ENCODE measurements around the gene TMEM213. TPM values are rescaled to one million over a fixed set of nuclear protein-coding genes. Genes with fewer than 3 reads are reported as not detected.

The TMEM213 gene
- total RNA-seq, 1 experiment from 2014 or later: 0.11 TPM

GRCh38 chr7:138753610-138754009, 44.2 kb upstream of the TMEM213 start:
- no peaks in the 10 kb centered on the region for H3K27me3 Mint-ChIP-seq (ENCODE audit: low read depth)
- no peak overlapping the region for H3K4me3 Mint-ChIP-seq
- H3K36me3 Mint-ChIP-seq: no peaks in the 10 kb centered on the region
- TF ChIP-seq JAZF1 (CRISPR knock-in tag; IDR thresholded peaks at IDR 0.05) (no peak), HMGXB4 (CRISPR knock-in tag; IDR thresholded peaks at IDR 0.05) (no peak), ZNF416 (CRISPR knock-in tag; IDR thresholded peaks at IDR 0.05) (no peak), EMX1 (CRISPR knock-in tag; IDR thresholded peaks at IDR 0.05) (no peak), E2F5 (CRISPR knock-in tag; IDR thresholded peaks at IDR 0.05) (no peak), ATF3 (CRISPR knock-in tag; conservative IDR thresholded peaks at IDR 0.05) (no peak), HMGA2 (CRISPR knock-in tag; IDR thresholded peaks at IDR 0.05) (no peak), CREB1 (CRISPR knock-in tag; IDR thresholded peaks at IDR 0.05) (no peak), NFYB (CRISPR knock-in tag; conservative IDR thresholded peaks at IDR 0.05; ENCODE audit: low read depth) (no peak), IRF2 (CRISPR knock-in tag; IDR thresholded peaks at IDR 0.05; ENCODE audit: borderline replicate concordance, low read depth) (no peak), RELA (CRISPR knock-in tag; IDR thresholded peaks at IDR 0.05; ENCODE audit: borderline replicate concordance) (no peak), ZNF317 (CRISPR knock-in tag; IDR thresholded peaks at IDR 0.05; ENCODE audit: borderline replicate concordance, low read depth) (no peak), KAT7 (CRISPR knock-in tag; IDR thresholded peaks at IDR 0.05; ENCODE audit: borderline replicate concordance) (no peak)
- ATAC-seq (no peak), DNase-seq (ENCODE audit: low spot score) (no peak)
- H3K27ac Mint-ChIP-seq: no peak overlapping the region
- ChIA-PET CTCF (interaction anchor here (1.9 kb wide), 1 partner anchor 15 kb away, joined by 5 read pairs; no protein-coding TSS in a partner anchor), POLR2A (no interaction called here)
- H3K4me1 Mint-ChIP-seq: peaks cover 46% of the 10 kb centered on the region
- H3K9me3 Mint-ChIP-seq: no peaks in the 10 kb centered on the region

GRCh38 chr7:138755331-138755747, 42.5 kb upstream of the TMEM213 start:
- Mint-ChIP-seq H3K4me1 (peaks cover 35% of the 10 kb centered on the region), H3K9me3 (no peaks in the 10 kb centered on the region), H3K4me3 (no peak overlapping the region), H3K36me3 (no peaks in the 10 kb centered on the region), H3K27ac (no peak overlapping the region), H3K27me3 (ENCODE audit: low read depth) (no peaks in the 10 kb centered on the region)
- DNase-seq (ENCODE audit: low spot score): peak; percentile 26
- ChIA-PET CTCF (interaction anchor here (1.0 to 2.1 kb wide), 3 partner anchors 17 to 43 kb away, joined by 3 to 12 read pairs (median 9); partner anchors contain the start of genes ATP6V0A4 and TMEM213), POLR2A (interaction anchor here (0.6 kb wide), 1 partner anchor 118 kb away, joined by 3 read pairs; no protein-coding TSS in a partner anchor)
- peak; percentile 61 for ATAC-seq
- no peak for TF ChIP-seq ZNF396 (CRISPR knock-in tag; IDR thresholded peaks at IDR 0.05; ENCODE audit: borderline replicate concordance)
- peak; percentile 51; the same call in 1 of the 2 replicates for TF ChIP-seq ZNF423 (CRISPR knock-in tag; IDR thresholded peaks at IDR 0.05)

- H3K4me3 Mint-ChIP-seq: no peak overlapping the region
- CTCF ChIA-PET: interaction anchor here (1.0 to 2.1 kb wide), 3 partner anchors 17 to 42 kb away, joined by 3 to 12 read pairs (median 9); partner anchors contain the start of genes ATP6V0A4 and TMEM213
- H3K4me1 Mint-ChIP-seq: peaks cover 30% of the 10 kb centered on the region
- no peaks in the 10 kb centered on the region for H3K36me3 Mint-ChIP-seq
- no peaks in the 10 kb centered on the region for H3K27me3 Mint-ChIP-seq (ENCODE audit: low read depth)
- H3K27ac Mint-ChIP-seq: no peak overlapping the region
- ATAC-seq (peak; percentile 12), DNase-seq (ENCODE audit: low spot score) (no peak)
- no peaks in the 10 kb centered on the region for H3K9me3 Mint-ChIP-seq
- POLR2A ChIA-PET: interaction anchor here (0.6 kb wide), 1 partner anchor 119 kb away, joined by 3 read pairs; no protein-coding TSS in a partner anchor
- TF ChIP-seq CREM (CRISPR knock-in tag; IDR thresholded peaks at IDR 0.05): no peak
- TF ChIP-seq E2F1 (CRISPR knock-in tag; IDR thresholded peaks at IDR 0.05): no peak
- no peak for TF ChIP-seq ELF4 (CRISPR knock-in tag; IDR thresholded peaks at IDR 0.05; ENCODE audit: low read depth)
- TF ChIP-seq E2F4 (CRISPR knock-in tag; IDR thresholded peaks at IDR 0.05; ENCODE audit: borderline replicate concordance, low read depth): no peak
- no peak for TF ChIP-seq ZNF219 (CRISPR knock-in tag; IDR thresholded peaks at IDR 0.05; ENCODE audit: borderline replicate concordance)
- TF ChIP-seq ESRRA (CRISPR knock-in tag; IDR thresholded peaks at IDR 0.05; ENCODE audit: borderline replicate concordance): no peak
- TF ChIP-seq ZBTB21 (CRISPR knock-in tag; IDR thresholded peaks at IDR 0.05; ENCODE audit: borderline replicate concordance): no peak
- TF ChIP-seq ZNF671 (CRISPR knock-in tag; IDR thresholded peaks at IDR 0.05): no peak
- no peak for TF ChIP-seq ZBTB43 (CRISPR knock-in tag; IDR thresholded peaks at IDR 0.05)
- no peak for TF ChIP-seq KAT7 (CRISPR knock-in tag; IDR thresholded peaks at IDR 0.05; ENCODE audit: borderline replicate concordance)
Measured at GRCh38 chr7:138755842-138756590, 41.8 kb upstream of the TMEM213 start.

Measured in WTC11 (cell line).